HepG2 (cell line): ENCODE measurements around the gene NXPH4.
A peak's percentile ranks its signal among the peaks of the same experiment; 100 is the strongest.

ENCODE experiments used
- CEBPB ChIP-seq: IDR thresholded peaks from 2 replicates; pipeline ENCODE4 v1.6.1; 2011; ENCODE audit warnings: low read depth, low read length, improper control_type of control experiment, borderline replicate concordance
- FOXA1 ChIP-seq, 2 experiments: fragments of 450-650 bp in 1 of 2; sonication (generic) in 1 of 2; formaldehyde crosslinking in 1 of 2; IDR thresholded peaks; 2 replicates each; pipeline versions ENCODE4 v1.4.0 to v1.6.1; 2016 to 2020; ENCODE audit warnings: missing genetic modification reagents in 1 of 2
- GABPA ChIP-seq, 2 experiments: IDR thresholded peaks; 2 replicates each; pipeline ENCODE4 v1.6.1; 2011 to 2016; ENCODE audit warnings: low read depth in 2 of 2, low read length in 1 of 2, missing biosample characterization in 1 of 2, missing genetic modification characterization in 1 of 2
- KAT8 ChIP-seq: IDR thresholded peaks from 2 replicates; pipeline ENCODE4 v1.6.1; 2016; ENCODE audit warnings: missing genetic modification reagents, missing compliant biosample characterization
- KDM5B ChIP-seq: sonication (generic); formaldehyde crosslinking; IDR thresholded peaks from 2 replicates; pipeline ENCODE4 v1.4.0; 2020; ENCODE audit warnings: missing genetic modification reagents, mild to moderate bottlenecking, borderline replicate concordance
- POLR2A ChIP-seq, 2 experiments: IDR thresholded peaks; 2 replicates each; pipeline ENCODE4 v1.6.1; 2011; ENCODE audit warnings: low read depth in 2 of 2, low read length in 2 of 2, mild to moderate bottlenecking in 1 of 2, moderate library complexity in 1 of 2; ENCODE audit not compliant: insufficient read depth in 1 of 2
- SMARCE1 ChIP-seq: fragments of 450-650 bp; IDR thresholded peaks from 2 replicates; pipeline ENCODE4 v1.6.1; 2017; ENCODE audit warnings: borderline replicate concordance
- ZBTB21 ChIP-seq: sonication (generic); formaldehyde crosslinking; IDR thresholded peaks from 2 replicates; pipeline ENCODE4 v1.4.0; 2020; ENCODE audit warnings: missing genetic modification reagents
- ZNF274 ChIP-seq: sonication (generic); formaldehyde crosslinking; IDR thresholded peaks from 2 replicates; pipeline ENCODE4 v1.5.1; 2020; ENCODE audit warnings: mild to moderate bottlenecking, missing genetic modification reagents
- ZNF768 ChIP-seq: sonication (generic); formaldehyde crosslinking; IDR thresholded peaks from 2 replicates; pipeline ENCODE4 v1.4.0; 2020; ENCODE audit warnings: missing genetic modification reagents
- TF ChIP-seq, protein P1 (sequence below): IDR thresholded peaks from 2 replicates; pipeline ENCODE4 v1.6.1; 2016
- TF ChIP-seq, protein P2 (sequence below): sonication (generic); formaldehyde crosslinking; IDR thresholded peaks from 2 replicates; pipeline ENCODE4 v1.5.0; 2020; ENCODE audit warnings: mild to moderate bottlenecking, missing genetic modification reagents, moderate library complexity
- TF ChIP-seq, protein P3 (sequence below): sonication (generic); formaldehyde crosslinking; conservative IDR thresholded peaks from 2 replicates; pipeline ENCODE4 v1.8.0; 2022; ENCODE audit warnings: missing genetic modification reagents

DNA sequence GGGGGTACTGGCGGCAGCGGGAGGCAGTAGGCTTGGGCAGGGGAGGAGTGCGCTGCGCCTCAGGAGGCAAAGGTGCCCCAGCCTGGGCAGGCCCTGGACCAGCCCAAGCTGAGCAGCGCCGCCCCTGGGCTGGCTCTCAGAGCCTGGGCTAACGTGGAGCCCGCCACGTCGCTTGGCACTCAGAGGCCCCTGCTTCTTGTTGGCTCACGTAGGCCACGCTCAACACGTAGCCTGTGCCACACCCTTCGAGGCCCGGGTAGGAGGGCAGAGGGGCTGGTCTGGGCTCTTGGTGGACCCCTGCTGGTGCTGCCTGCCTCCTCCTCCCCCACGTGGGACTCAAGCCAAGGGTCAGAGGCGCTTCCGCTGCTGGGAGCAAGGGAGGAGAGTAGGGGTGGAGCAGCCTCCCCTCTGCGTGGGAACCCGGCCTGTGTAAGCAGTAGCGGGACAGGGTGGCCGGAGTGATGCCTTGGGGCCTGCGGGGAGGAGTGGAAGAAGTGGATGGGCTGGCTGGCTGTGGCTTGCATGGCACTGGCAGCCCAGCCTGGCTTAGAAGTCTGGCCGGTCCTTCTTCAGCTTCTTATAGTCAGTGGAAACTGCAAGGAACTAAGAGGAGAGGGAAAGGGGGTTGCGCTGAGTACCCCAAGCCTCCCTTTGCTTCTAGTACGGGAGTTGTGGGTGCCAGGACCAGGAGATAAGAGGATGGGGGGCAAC lies 18.6 kb downstream of the NXPH4 start:
- TF ChIP-seq FOXA1 (IDR thresholded peaks at IDR 0.05) = no peak
- no peak for TF ChIP-seq FOXA1 (CRISPR knock-in tag; IDR thresholded peaks at IDR 0.05)
- no peak for TF ChIP-seq GABPA (IDR thresholded peaks at IDR 0.05; ENCODE audit: low read depth, low read length)
- no peak for TF ChIP-seq GABPA (CRISPR knock-in tag; IDR thresholded peaks at IDR 0.05; ENCODE audit: low read depth)
- TF ChIP-seq ZBTB21 = no peak
- TF ChIP-seq, protein P1, sequence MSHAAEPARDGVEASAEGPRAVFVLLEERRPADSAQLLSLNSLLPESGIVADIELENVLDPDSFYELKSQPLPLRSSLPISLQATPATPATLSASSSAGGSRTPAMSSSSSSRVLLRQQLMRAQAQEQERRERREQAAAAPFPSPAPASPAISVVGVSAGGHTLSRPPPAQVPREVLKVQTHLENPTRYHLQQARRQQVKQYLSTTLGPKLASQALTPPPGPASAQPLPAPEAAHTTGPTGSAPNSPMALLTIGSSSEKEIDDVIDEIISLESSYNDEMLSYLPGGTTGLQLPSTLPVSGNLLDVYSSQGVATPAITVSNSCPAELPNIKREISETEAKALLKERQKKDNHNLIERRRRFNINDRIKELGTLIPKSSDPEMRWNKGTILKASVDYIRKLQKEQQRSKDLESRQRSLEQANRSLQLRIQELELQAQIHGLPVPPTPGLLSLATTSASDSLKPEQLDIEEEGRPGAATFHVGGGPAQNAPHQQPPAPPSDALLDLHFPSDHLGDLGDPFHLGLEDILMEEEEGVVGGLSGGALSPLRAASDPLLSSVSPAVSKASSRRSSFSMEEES (CRISPR knock-in tag) = no peak
- TF ChIP-seq POLR2A (IDR thresholded peaks at IDR 0.05; ENCODE audit: insufficient read depth in 1 of 2, low read depth in 2 of 2, low read length in 2 of 2) = no peak
- no peak for TF ChIP-seq CEBPB
- TF ChIP-seq, protein P2, sequence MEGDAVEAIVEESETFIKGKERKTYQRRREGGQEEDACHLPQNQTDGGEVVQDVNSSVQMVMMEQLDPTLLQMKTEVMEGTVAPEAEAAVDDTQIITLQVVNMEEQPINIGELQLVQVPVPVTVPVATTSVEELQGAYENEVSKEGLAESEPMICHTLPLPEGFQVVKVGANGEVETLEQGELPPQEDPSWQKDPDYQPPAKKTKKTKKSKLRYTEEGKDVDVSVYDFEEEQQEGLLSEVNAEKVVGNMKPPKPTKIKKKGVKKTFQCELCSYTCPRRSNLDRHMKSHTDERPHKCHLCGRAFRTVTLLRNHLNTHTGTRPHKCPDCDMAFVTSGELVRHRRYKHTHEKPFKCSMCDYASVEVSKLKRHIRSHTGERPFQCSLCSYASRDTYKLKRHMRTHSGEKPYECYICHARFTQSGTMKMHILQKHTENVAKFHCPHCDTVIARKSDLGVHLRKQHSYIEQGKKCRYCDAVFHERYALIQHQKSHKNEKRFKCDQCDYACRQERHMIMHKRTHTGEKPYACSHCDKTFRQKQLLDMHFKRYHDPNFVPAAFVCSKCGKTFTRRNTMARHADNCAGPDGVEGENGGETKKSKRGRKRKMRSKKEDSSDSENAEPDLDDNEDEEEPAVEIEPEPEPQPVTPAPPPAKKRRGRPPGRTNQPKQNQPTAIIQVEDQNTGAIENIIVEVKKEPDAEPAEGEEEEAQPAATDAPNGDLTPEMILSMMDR = peak; percentile 56
- TF ChIP-seq ZNF274 (CRISPR knock-in tag) = no peak
- TF ChIP-seq SMARCE1 = no peak
- no peak for TF ChIP-seq ZNF768 (CRISPR knock-in tag)
- TF ChIP-seq KDM5B (CRISPR knock-in tag) = no peak
- no peak for TF ChIP-seq KAT8 (CRISPR knock-in tag)
- TF ChIP-seq, protein P3, sequence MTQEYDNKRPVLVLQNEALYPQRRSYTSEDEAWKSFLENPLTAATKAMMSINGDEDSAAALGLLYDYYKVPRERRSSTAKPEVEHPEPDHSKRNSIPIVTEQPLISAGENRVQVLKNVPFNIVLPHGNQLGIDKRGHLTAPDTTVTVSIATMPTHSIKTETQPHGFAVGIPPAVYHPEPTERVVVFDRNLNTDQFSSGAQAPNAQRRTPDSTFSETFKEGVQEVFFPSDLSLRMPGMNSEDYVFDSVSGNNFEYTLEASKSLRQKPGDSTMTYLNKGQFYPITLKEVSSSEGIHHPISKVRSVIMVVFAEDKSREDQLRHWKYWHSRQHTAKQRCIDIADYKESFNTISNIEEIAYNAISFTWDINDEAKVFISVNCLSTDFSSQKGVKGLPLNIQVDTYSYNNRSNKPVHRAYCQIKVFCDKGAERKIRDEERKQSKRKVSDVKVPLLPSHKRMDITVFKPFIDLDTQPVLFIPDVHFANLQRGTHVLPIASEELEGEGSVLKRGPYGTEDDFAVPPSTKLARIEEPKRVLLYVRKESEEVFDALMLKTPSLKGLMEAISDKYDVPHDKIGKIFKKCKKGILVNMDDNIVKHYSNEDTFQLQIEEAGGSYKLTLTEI = no peak
